ENCODE data around the gene LMNTD2.

DNA sequence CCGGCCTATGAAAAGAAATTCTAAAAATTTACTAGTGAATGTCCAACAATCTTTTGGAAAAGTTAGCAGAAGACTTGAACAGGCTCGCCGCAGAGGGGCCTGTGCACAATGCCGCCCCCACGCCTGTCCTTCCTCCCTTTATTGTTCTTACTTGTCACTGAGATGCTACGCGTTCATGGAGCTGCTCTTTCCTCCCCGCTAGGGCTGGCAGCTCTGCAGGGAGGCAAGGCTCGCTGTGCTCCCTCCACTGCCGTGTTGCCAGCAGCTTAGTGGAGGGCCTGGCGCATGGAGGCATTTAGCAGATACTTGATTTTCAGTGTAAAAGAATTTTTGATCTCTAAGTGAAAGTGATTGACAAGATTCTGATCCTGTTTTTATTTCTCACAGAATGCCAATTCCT is 30.5 kb upstream of the LMNTD2 start:
- TF ChIP-seq, protein P1, sequence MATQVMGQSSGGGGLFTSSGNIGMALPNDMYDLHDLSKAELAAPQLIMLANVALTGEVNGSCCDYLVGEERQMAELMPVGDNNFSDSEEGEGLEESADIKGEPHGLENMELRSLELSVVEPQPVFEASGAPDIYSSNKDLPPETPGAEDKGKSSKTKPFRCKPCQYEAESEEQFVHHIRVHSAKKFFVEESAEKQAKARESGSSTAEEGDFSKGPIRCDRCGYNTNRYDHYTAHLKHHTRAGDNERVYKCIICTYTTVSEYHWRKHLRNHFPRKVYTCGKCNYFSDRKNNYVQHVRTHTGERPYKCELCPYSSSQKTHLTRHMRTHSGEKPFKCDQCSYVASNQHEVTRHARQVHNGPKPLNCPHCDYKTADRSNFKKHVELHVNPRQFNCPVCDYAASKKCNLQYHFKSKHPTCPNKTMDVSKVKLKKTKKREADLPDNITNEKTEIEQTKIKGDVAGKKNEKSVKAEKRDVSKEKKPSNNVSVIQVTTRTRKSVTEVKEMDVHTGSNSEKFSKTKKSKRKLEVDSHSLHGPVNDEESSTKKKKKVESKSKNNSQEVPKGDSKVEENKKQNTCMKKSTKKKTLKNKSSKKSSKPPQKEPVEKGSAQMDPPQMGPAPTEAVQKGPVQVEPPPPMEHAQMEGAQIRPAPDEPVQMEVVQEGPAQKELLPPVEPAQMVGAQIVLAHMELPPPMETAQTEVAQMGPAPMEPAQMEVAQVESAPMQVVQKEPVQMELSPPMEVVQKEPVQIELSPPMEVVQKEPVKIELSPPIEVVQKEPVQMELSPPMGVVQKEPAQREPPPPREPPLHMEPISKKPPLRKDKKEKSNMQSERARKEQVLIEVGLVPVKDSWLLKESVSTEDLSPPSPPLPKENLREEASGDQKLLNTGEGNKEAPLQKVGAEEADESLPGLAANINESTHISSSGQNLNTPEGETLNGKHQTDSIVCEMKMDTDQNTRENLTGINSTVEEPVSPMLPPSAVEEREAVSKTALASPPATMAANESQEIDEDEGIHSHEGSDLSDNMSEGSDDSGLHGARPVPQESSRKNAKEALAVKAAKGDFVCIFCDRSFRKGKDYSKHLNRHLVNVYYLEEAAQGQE (IDR thresholded peaks at IDR 0.05; ENCODE audit: low read depth): no peak
- TF ChIP-seq, protein P2, sequence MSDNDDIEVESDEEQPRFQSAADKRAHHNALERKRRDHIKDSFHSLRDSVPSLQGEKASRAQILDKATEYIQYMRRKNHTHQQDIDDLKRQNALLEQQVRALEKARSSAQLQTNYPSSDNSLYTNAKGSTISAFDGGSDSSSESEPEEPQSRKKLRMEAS (IDR thresholded peaks at IDR 0.05): no peak
- TF ChIP-seq EGR1 (IDR thresholded peaks at IDR 0.05): no peak
